Prostate gland (tissue), 2 donors: ENCODE results near the gene KCTD15.

ENCODE experiments used
- CTCF ChIP-seq, 4 experiments: fragments of 200-600 bp in 2 of 4; fragments of 450-650 bp in 2 of 4; sonication (generic) in 2 of 4; IDR thresholded peaks; 1 replicate in 3 of 4; 2 replicates in 1 of 4; pipeline ENCODE4 v1.5.1; 2016 to 2019; ENCODE audit warnings: antibody characterized with exemption in 4 of 4, mild to moderate bottlenecking in 2 of 4, moderate library complexity in 2 of 4
- POLR2A ChIP-seq: fragments of 450-650 bp; IDR thresholded peaks from one replicate; pipeline ENCODE4 v1.6.1; 2016; ENCODE audit warnings: antibody characterized with exemption, mild to moderate bottlenecking
- POLR2AphosphoS5 ChIP-seq: sonication (generic); formaldehyde crosslinking; IDR thresholded peaks from one replicate; pipeline ENCODE4 v1.6.1; 2017; ENCODE audit warnings: antibody characterized with exemption

- TF ChIP-seq POLR2AphosphoS5 (no peak), CTCF (IDR thresholded peaks at IDR 0.05) (no peak), POLR2A (no peak)
These were observed 49.4 kb upstream of the KCTD15 start for GRCh38 chr19:33747273-33747672.
